KMS-11 (cell line): ENCODE results near the gene PRDM15.

Experiments
- H2AFZ ChIP-seq: fragments of 200-600 bp; sonication (generic); 2 replicates; pipeline ENCODE4 v1.6.1; 2016; ENCODE audit warnings: antibody characterized with exemption, mixed run types, low read depth
- H3K27ac ChIP-seq: fragments of 200-600 bp; sonication (generic); 2 replicates; pipeline ENCODE4 v1.6.1; 2016; ENCODE audit warnings: mild to moderate bottlenecking, mixed run types
- H3K27me3 ChIP-seq: fragments of 200-600 bp; sonication (generic); 2 replicates; pipeline ENCODE4 v1.6.1; 2017; ENCODE audit warnings: mild to moderate bottlenecking, low read depth, mixed run types, moderate library complexity; ENCODE audit not compliant: insufficient read depth
- H3K36me3 ChIP-seq: fragments of 200-600 bp; sonication (generic); 2 replicates; pipeline ENCODE4 v1.6.1; 2017; ENCODE audit warnings: mild to moderate bottlenecking, mixed run types; ENCODE audit not compliant: insufficient read depth
- H3K4me1 ChIP-seq: fragments of 200-600 bp; sonication (generic); 2 replicates; pipeline ENCODE4 v1.6.1; 2016; ENCODE audit warnings: mild to moderate bottlenecking, low read depth, mixed run types; ENCODE audit not compliant: poor library complexity, severe bottlenecking
- H3K4me2 ChIP-seq: fragments of 200-600 bp; sonication (generic); 2 replicates; pipeline ENCODE4 v1.7.0; 2016; ENCODE audit warnings: mild to moderate bottlenecking, mixed run types
- H3K4me3 ChIP-seq: fragments of 200-600 bp; sonication (generic); IDR thresholded peaks from 2 replicates; pipeline ENCODE4 v1.6.1; 2017; ENCODE audit warnings: low read depth, low read length, mixed read lengths; ENCODE audit not compliant: insufficient read depth
- H3K79me2 ChIP-seq: fragments of 200-600 bp; sonication (generic); 2 replicates; pipeline ENCODE4 v1.6.1; 2016; ENCODE audit warnings: low read depth, mixed run types; ENCODE audit not compliant: insufficient read depth
- H3K9ac ChIP-seq: fragments of 200-600 bp; sonication (generic); 2 replicates; pipeline ENCODE4 v1.6.1; 2016; ENCODE audit warnings: mild to moderate bottlenecking, mixed run types
- H4K20me1 ChIP-seq: fragments of 200-600 bp; sonication (generic); 2 replicates; pipeline ENCODE4 v1.6.1; 2016; ENCODE audit warnings: mild to moderate bottlenecking, mixed run types; ENCODE audit not compliant: insufficient read depth
- TF ChIP-seq, protein P1 (sequence below): fragments of 200-600 bp; sonication (generic); conservative IDR thresholded peaks from 2 replicates; pipeline ENCODE4 v1.6.1; 2017; ENCODE audit warnings: low read depth, mild to moderate bottlenecking, antibody characterized with exemption, low read length, moderate library complexity, mixed read lengths

The PRDM15 gene, protein sequence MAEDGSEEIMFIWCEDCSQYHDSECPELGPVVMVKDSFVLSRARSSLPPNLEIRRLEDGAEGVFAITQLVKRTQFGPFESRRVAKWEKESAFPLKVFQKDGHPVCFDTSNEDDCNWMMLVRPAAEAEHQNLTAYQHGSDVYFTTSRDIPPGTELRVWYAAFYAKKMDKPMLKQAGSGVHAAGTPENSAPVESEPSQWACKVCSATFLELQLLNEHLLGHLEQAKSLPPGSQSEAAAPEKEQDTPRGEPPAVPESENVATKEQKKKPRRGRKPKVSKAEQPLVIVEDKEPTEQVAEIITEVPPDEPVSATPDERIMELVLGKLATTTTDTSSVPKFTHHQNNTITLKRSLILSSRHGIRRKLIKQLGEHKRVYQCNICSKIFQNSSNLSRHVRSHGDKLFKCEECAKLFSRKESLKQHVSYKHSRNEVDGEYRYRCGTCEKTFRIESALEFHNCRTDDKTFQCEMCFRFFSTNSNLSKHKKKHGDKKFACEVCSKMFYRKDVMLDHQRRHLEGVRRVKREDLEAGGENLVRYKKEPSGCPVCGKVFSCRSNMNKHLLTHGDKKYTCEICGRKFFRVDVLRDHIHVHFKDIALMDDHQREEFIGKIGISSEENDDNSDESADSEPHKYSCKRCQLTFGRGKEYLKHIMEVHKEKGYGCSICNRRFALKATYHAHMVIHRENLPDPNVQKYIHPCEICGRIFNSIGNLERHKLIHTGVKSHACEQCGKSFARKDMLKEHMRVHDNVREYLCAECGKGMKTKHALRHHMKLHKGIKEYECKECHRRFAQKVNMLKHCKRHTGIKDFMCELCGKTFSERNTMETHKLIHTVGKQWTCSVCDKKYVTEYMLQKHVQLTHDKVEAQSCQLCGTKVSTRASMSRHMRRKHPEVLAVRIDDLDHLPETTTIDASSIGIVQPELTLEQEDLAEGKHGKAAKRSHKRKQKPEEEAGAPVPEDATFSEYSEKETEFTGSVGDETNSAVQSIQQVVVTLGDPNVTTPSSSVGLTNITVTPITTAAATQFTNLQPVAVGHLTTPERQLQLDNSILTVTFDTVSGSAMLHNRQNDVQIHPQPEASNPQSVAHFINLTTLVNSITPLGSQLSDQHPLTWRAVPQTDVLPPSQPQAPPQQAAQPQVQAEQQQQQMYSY

DNA sequence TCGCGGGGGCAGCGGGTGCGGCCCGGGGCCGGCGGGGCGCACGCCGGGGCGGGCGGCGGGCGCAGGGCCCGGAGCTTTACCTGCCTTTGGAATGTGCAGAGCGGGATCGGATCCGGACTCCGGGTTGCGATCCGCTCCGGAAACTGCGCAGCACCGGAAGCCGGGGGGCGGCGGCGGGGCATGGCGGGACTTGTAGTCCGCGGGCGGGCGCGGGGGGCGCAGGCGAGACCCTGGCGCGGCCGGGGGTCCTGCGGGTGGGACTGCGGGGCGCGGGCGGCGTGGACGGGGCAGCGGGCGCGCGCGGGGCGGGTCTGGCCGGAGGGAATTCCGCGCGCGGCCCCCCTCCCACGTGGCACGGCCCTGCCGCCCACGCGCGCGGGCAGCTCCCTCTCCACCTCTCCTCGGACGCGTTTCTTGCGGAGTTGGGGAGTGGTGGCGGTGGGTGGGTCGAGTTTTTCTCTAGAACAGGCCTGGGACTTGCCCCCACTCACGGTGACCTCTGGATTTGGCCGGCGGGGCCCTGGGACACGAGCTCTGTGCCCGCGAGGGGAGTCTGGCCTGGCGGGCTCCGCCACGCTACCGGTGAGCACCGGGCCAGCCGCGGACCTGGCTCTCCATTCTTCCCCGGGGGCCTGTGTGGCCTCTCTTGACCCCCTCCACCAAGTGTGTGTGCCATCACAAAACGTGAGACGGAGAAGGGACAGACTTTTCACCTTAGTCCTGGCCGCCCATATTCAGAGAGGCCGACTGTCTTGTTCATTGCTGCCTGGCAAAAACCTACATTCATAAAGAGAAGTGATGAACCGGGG, at the start of gene PRDM15:
Gene PRDM15 (minus strand): TSS at position 155 of the 809 bp plus-strand sequence. CDS start 18,981 bp downstream, outside the sequence.
- Histone ChIP-seq H3K4me1 (peaks cover 12% of the 10 kb centered on the region), H3K4me2 (peak within 1 kb of the TSS; percentile 91), H3K79me2 (peaks cover 8% of the 10 kb centered on the region; the same call in 1 of the 2 replicates), H2AFZ (peak within 1 kb of the TSS; percentile 99), H3K27ac (peak within 1 kb of the TSS; percentile 96), H4K20me1 (no peaks in the 10 kb centered on the region), H3K4me3 (no peak within 1 kb of the TSS), H3K27me3 (no peaks in the 10 kb centered on the region), H3K36me3 (no peaks in the 10 kb centered on the region), H3K9ac (peak within 1 kb of the TSS; percentile 100)
- TF ChIP-seq, protein P1, sequence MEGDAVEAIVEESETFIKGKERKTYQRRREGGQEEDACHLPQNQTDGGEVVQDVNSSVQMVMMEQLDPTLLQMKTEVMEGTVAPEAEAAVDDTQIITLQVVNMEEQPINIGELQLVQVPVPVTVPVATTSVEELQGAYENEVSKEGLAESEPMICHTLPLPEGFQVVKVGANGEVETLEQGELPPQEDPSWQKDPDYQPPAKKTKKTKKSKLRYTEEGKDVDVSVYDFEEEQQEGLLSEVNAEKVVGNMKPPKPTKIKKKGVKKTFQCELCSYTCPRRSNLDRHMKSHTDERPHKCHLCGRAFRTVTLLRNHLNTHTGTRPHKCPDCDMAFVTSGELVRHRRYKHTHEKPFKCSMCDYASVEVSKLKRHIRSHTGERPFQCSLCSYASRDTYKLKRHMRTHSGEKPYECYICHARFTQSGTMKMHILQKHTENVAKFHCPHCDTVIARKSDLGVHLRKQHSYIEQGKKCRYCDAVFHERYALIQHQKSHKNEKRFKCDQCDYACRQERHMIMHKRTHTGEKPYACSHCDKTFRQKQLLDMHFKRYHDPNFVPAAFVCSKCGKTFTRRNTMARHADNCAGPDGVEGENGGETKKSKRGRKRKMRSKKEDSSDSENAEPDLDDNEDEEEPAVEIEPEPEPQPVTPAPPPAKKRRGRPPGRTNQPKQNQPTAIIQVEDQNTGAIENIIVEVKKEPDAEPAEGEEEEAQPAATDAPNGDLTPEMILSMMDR = no peak

DNA sequence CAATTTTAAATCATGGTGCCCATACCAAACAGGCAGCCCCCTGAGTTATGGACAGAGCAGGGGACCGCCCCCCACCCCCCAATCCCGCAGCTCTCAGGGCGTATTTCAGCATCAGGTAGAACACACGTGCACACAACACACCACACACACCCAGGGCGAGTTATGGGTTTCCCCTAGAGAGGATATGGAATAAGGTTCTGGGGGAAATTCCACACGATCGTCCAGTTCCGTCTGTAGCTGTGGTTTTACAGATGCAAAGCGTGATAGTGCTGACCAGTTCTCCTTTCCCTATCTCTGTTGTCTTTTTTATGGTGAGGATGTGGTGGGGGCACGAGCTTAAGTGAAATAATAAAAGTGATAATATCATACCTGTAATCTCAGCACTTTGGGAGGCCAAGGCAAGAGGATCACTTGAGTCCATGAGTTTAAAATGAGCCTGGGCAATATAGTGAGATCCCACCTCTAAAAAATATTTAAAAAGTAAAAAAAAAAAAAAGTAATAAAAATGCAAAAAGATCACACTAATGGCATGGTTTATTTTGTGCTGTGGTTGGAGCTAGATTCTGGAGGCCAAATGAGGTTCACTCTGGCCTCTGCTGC, 49.6 kb upstream of the PRDM15 start:
- TF ChIP-seq, protein P1 = no peak
- no peaks in the 10 kb centered on the region for H3K79me2 ChIP-seq
- H3K27me3 ChIP-seq = no peaks in the 10 kb centered on the region
- no peak overlapping the region for H3K9ac ChIP-seq
- H3K4me3 ChIP-seq = no peak overlapping the region
- peaks cover 15% of the 10 kb centered on the region for H3K4me1 ChIP-seq
- H3K36me3 ChIP-seq = no peaks in the 10 kb centered on the region
- no peaks in the 10 kb centered on the region for H4K20me1 ChIP-seq
- no peak overlapping the region for H2AFZ ChIP-seq
- no peak overlapping the region for H3K27ac ChIP-seq
- H3K4me2 ChIP-seq = no peak overlapping the region

DNA sequence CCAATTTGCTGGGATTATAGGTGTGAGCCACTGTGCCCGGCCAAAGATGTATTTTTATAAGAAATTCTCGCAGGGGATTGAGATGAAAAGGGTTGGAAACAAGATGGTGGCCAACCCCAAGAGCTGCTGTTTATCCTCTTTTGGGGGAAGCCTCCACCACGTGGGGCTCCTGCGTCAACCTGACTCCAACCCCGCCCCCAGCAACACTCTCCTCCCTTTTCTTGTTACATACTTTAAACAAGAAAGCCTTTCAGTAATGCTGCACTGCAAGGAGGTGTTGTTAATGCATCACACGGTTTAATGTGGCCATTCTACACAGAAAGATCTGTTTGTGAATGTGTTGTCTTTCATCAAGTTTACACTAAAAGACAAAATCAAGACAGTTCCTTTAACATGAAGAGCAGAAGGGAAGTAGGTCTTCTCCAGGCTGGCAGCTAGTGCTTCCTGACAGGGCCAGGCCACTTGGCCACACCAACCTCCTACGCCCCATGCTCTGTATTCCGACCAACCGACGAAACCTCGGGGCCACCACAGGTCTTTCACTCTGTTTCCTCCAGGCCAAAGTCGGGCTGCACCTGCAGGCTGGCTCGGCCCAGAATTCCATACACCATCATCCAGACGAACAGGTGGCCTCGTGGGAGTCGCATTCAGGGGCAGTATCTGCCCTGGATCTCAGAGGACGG, 48.7 kb upstream of the PRDM15 start:
- H3K27me3 ChIP-seq = no peaks in the 10 kb centered on the region
- no peak overlapping the region for H2AFZ ChIP-seq
- H3K4me1 ChIP-seq = peaks cover 15% of the 10 kb centered on the region
- H4K20me1 ChIP-seq = no peaks in the 10 kb centered on the region
- TF ChIP-seq, protein P1 = no peak
- H3K4me3 ChIP-seq = no peak overlapping the region
- no peaks in the 10 kb centered on the region for H3K79me2 ChIP-seq
- no peak overlapping the region for H3K4me2 ChIP-seq
- no peak overlapping the region for H3K27ac ChIP-seq
- no peaks in the 10 kb centered on the region for H3K36me3 ChIP-seq
- no peak overlapping the region for H3K9ac ChIP-seq
